NCI-H146 treated with DMSO at 0.1 percent for 48 hours (cell line): Measurements from ENCODE around the gene CDC42BPG.
A peak's percentile ranks its signal among the peaks of the same experiment; 100 is the strongest.

Experiments
- DNase-seq: peaks from one replicate; lab custom pipeline; 2025; ENCODE audit not compliant: unreplicated experiment; lab: John Stamatoyannopoulos, UW

CDC42BPG gene

GRCh38 chr11:64810891-64811272 is 33.6 kb downstream of the CDC42BPG start:
- DNase-seq: no peak

DNA sequence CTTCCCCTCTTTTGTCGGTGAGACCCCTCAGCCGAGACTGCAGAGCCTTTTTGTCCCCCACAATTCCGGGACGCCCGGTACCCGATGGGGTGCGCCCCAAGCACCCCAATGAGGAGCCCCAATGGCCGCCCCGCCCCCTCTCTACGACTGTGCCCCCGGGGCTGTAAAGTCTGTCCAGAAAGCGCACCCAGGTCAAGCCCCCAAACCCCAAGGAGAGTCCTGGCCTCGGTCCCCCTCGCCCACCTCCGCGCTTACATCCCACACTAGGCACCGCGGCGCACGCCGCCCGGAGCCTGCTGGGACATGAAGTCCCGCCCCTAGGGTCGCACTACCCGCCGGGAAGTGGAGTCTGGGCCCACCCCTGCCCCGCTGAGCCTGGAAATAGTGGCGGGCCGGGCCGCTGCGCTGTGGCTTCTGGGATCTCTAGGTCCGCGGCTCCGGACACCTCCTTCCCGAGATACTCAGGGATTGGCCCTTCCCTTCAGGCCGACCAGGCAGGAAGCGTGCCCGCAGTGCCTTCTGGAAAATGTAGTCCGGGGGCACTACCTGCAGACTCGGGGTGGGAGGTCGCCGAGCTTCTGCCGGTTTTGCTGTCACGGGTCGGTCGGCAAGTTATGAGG is 34.1 kb downstream of the CDC42BPG start, which contains the start of gene MEN1:
Gene MEN1, minus strand, starts transcription at position 281 of the 620 bp plus-strand sequence. CDS start 442 bp downstream, outside the sequence.
- peak; percentile 96 for DNase-seq

GRCh38 chr11:64809781-64810241 is 34.6 kb downstream of the CDC42BPG start:
- peak; percentile 32 for DNase-seq

GRCh38 chr11:64805481-64805880 is 39.0 kb downstream of the CDC42BPG start:
- no peak for DNase-seq

GRCh38 chr11:64804346-64805210 is 39.9 kb downstream of the CDC42BPG start:
- DNase-seq: no peak

DNA sequence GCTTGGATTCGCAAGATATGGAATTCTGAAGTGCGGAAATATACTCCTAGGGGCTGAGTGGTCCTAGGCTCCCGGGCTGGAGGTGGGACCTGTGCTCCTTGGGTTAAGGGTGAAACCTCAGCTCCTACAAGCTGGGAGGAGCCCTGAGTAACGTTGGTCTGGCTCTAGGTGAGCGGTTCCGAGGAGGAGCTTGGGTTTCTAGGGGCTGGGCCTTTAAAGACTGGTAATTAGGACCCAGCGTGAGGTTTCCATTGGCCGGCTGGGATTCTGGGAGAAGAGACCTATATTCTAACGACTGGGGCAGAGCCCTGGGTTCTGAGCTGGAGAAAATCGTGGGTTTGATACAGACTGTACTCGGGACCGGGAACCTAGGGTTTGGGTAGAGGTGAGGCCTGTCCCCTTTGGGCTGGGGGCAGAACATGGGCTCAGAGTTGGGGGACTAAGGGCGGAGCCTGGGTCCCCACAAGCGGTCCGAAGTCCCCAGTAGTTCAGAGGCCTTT is 40.6 kb downstream of the CDC42BPG start:
- DNase-seq: no peak

GRCh38 chr11:64803158-64803845 is 41.2 kb downstream of the CDC42BPG start, which contains the start of gene MAP4K2:
TSS of gene MAP4K2 (minus strand) at chr11:64803214. CDS start at chr11:64803149, 65 bp downstream.
- peak; percentile 55 for DNase-seq

DNA sequence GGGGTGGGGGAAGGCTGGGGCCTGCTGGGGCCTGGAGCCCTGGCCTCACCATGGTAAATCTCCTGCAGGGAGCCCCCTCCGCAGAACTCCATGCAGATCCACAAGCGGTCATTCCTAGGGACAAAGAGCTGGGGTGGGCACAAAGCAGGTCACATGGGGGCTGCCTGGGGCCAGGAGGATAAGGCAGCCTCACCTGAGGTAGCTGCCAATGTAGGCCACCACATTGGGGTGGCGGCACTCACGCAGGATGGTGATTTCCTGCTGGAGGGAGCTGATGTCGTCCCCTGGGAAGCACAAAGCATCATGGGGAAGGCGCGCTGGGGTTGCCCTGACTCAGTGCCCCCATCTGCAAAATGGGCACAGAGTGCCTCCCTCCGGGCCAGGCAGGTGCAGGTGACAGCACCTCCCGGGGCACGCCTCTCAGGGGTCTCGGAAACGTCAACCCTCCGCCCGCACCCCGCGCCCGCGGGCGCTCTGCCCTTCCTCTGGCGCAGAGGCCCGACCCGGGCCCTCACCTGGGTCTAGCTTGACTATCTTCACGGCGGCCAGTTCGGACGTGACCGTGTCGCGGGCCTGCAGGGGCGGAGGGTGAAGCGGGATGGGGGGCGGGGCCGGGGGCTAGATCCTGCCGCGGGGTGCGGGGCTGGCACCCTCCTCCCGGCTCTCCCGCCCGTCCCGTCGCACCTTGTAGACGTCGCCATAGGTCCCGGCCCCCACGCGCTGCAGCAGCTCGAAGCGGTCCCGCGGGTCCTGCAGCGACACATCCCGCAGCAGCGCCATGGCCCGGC is 41.9 kb downstream of the CDC42BPG start:
- no peak for DNase-seq

GRCh38 chr11:64801561-64802369 is 42.7 kb downstream of the CDC42BPG start:
- DNase-seq: no peak

DNA sequence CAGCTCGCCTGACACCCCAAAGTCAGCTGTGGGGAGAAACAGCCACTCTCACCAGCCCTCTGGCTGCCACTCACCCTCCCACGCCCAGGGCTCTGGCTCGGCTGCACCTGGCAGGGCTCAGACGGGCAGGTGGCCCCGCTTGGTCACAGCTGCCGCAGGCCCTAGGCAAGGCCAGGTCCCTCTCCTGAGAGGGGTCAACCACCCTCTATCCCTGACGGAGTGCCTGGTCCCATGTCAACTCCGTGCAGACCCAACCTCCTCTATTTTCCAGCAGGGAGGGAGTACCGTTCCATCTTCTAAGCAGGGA is 43.3 kb downstream of the CDC42BPG start:
- no peak for DNase-seq

- DNase-seq: no peak
Observed at GRCh38 chr11:64800303-64801157, 43.9 kb downstream of the CDC42BPG start.

DNA sequence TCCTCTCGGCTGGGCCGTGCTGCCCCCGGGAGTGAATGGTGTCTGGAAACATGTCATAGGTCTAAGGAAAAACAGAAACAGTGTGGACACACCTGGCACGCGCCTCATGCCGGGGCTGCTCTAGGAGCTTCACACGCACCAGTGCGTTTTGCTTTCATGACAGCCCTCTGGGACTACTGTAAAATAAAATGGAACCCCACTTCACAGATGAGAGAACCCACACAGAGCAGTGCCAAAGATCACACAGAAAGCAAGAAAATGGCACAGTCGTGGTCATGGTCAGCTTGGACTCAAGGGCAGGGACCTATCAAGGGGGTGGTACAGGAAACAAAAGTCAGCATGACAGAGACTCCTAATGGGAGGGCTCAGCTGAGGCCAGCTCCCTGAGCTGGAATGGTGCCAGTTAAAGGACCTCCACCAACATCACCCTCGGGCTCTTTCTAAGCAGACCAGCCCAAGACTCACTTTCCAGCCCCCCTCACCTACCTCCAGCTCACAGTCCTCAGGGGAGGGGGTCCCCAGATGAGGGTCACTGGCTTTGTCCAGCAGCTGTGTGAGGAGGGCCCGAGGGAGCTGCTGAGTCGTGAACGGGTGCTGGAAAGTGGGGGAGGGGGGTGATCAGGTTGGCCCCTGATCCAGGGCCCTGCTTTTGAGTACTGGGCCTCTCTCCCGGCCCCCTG is 44.7 kb downstream of the CDC42BPG start:
- DNase-seq: no peak

GRCh38 chr11:64799256-64799622 is 45.2 kb downstream of the CDC42BPG start:
- DNase-seq: no peak

- DNase-seq: no peak
Observed at GRCh38 chr11:64796757-64797541, 47.5 kb downstream of the CDC42BPG start.

DNA sequence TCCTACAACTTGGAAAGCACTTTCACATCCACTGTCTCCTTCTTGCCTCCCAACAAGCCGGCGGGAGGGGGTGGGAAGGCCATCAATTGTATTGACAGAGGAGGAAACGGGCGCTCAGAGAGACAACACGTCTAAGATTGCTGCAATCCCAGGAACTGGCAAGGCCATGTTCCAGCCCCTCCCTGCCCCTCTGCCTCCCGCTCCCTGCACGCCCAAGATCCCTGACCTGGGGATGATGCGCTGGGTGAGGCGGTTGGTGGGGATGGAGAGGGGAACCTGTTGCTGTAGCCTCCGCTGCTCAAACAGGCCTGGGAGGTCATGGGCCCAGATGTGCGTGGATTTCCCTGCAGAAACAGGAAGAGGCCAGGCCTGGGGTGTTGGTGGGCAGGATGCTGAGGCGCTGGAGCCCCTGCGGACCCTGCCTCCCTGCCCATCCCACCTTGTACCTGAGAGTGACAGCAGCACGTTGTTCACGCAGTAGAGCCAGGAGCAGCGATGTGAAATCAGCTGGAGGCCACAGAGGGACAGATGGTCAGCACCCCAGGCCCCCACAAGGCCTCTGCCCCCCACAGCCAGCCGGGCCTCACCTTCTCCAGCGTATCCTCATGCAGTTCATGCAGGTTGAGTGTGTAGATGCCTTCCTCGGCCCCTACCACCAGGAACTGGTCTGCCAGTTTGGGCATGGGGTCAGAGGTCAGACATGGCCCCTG is 48.3 kb downstream of the CDC42BPG start:
- no peak for DNase-seq

GRCh38 chr11:64794526-64794925 is 49.9 kb downstream of the CDC42BPG start:
- DNase-seq: no peak
